NB4 (cell line): ENCODE measurements around the gene GCK.

Experiments used
- DNase-seq: peaks from one replicate; pipeline ENCODE4 v3.0.0; 2010; ENCODE audit warnings: low read depth
- H3K4me3 ChIP-seq: one replicate; pipeline ENCODE4 v1.5.1; 2011; ENCODE audit warnings: mild to moderate bottlenecking, low read depth, low read length, moderate library complexity
- MAX ChIP-seq: IDR thresholded peaks from 2 replicates; pipeline ENCODE4 v1.6.1; 2011; ENCODE audit warnings: low read depth, low read length
- MYC ChIP-seq: IDR thresholded peaks from 2 replicates; pipeline ENCODE4 v1.6.1; 2011; ENCODE audit warnings: low read depth, low read length
- POLR2A ChIP-seq: IDR thresholded peaks from 2 replicates; pipeline ENCODE4 v1.6.1; 2011; ENCODE audit warnings: mild to moderate bottlenecking; ENCODE audit not compliant: insufficient read length; ENCODE audit errors: extremely low read depth
- TF ChIP-seq, protein P1 (sequence below): IDR thresholded peaks from one replicate; pipeline ENCODE4 v1.5.1; 2012; ENCODE audit warnings: low read depth, low read length

Gene GCK

GRCh38 chr7:44155191-44156185 is 33.8 kb downstream of the GCK start:
- no peak for TF ChIP-seq POLR2A
- no peak for TF ChIP-seq MYC
- TF ChIP-seq, protein P1, sequence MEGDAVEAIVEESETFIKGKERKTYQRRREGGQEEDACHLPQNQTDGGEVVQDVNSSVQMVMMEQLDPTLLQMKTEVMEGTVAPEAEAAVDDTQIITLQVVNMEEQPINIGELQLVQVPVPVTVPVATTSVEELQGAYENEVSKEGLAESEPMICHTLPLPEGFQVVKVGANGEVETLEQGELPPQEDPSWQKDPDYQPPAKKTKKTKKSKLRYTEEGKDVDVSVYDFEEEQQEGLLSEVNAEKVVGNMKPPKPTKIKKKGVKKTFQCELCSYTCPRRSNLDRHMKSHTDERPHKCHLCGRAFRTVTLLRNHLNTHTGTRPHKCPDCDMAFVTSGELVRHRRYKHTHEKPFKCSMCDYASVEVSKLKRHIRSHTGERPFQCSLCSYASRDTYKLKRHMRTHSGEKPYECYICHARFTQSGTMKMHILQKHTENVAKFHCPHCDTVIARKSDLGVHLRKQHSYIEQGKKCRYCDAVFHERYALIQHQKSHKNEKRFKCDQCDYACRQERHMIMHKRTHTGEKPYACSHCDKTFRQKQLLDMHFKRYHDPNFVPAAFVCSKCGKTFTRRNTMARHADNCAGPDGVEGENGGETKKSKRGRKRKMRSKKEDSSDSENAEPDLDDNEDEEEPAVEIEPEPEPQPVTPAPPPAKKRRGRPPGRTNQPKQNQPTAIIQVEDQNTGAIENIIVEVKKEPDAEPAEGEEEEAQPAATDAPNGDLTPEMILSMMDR = no peak
- no peak for TF ChIP-seq MAX
- DNase-seq = no peak
- H3K4me3 ChIP-seq = no peak overlapping the region

GRCh38 chr7:44154703-44155102 is 34.5 kb downstream of the GCK start:
- H3K4me3 ChIP-seq = no peak overlapping the region
- no peak for DNase-seq
- TF ChIP-seq, protein P1 = no peak
- TF ChIP-seq POLR2A = no peak
- TF ChIP-seq MAX = no peak
- TF ChIP-seq MYC = no peak

DNA sequence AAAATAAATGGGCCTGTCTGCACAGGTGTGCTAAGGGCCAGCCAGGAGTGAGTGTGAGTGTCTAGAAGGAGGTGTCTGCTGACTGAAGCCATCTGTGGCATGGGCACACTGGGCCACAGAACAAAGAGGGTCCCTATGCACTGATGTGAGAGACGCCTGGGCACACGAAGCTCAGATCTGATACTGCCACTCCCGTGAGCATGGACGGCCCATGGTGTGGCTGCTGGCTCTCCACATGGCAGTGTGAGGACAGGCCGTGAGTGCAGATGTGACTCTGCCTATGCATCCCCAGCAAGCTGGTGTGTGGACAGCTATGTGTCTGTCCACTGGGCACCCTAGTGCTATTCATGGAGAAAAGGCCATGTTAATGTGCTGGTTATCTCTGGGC is 35.3 kb downstream of the GCK start:
- TF ChIP-seq MAX (no peak), POLR2A (no peak), MYC (no peak)
- TF ChIP-seq, protein P1 = no peak
- DNase-seq = no peak
- no peak overlapping the region for H3K4me3 ChIP-seq

GRCh38 chr7:44152971-44153947 is 36.0 kb downstream of the GCK start:
- DNase-seq = no peak
- TF ChIP-seq POLR2A (no peak), MAX (no peak), MYC (no peak)
- TF ChIP-seq, protein P1 = no peak
- no peak overlapping the region for H3K4me3 ChIP-seq

DNA sequence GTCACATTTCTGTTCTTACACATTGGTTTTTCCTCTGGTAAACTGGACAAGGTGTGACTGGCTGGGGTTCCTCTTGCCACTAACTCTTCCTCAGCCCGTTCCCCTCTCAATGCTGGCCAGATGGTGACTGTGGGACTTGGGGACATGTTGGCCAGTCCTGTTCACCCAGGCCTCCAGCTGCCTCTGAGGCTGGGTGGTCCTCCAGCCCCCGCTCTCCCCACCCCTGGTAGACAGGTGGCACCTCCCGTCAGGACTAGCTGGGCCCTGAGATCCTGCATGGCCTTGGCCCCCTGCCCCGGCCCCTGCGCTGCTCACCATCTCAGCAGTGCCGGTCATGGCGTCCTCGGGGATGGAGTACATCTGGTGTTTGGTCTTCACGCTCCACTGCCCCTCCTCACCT is 37.3 kb downstream of the GCK start:
- H3K4me3 ChIP-seq = no peak overlapping the region
- no peak for TF ChIP-seq MYC
- no peak for TF ChIP-seq MAX
- no peak for TF ChIP-seq POLR2A
- TF ChIP-seq, protein P1 = no peak
- DNase-seq = no peak
